Upper lobe of right lung (tissue), 1 donor: ENCODE data around the gene CCDC18. TPM values are rescaled to one million over a fixed set of nuclear protein-coding genes. Genes with fewer than 3 reads are reported as not detected.
A peak's percentile ranks its signal among the peaks of the same experiment; 100 is the strongest.

ENCODE experiments used
- ATAC-seq: fragments of 200-7000 bp; cut with Tn5 transposase; one replicate; pipeline ENCODE4 v1.9.1; 2020; ENCODE audit warnings: mild to moderate bottlenecking, moderate library complexity
- DNase-seq: peaks from one replicate; pipeline ENCODE4 v3.0.0-alpha.2; 2020
- H3K27ac ChIP-seq: fragments of 200-600 bp; one replicate; pipeline ENCODE4 v1.8.0; 2022
- H3K27me3 ChIP-seq: fragments of 200-600 bp; one replicate; pipeline ENCODE4 v1.8.0; 2022; ENCODE audit warnings: mild to moderate bottlenecking
- H3K36me3 ChIP-seq: fragments of 200-600 bp; one replicate; pipeline ENCODE4 v1.8.0; 2022
- H3K4me1 ChIP-seq: fragments of 200-600 bp; one replicate; pipeline ENCODE4 v1.8.0; 2022
- H3K4me3 ChIP-seq: fragments of 200-600 bp; one replicate; pipeline ENCODE4 v1.8.0; 2022; ENCODE audit warnings: mild to moderate bottlenecking
- H3K9me3 ChIP-seq: fragments of 200-600 bp; one replicate; pipeline ENCODE4 v1.8.0; 2022
- intact Hi-C: fragments of 100-400 bp; cut with DNase I; formaldehyde crosslinking; loops from one replicate; pipeline ENCODE4 v1.11.0; 2022
- long read RNA-seq: library from polyadenylated mRNA; unstranded; transcript quantifications from one replicate; pipeline ENCODE4 v2.0.0, GENCODE V29; 2021
- total RNA-seq: library from RNA; stranded (reverse); fragmentation: NEBNext Ultra II Directional; extraction: Animal tissue kit (Norgen Biotek cat#: 25700); gene quantifications from one replicate; pipeline ENCODE4 v1.2.1, GENCODE V29; 2021
- TF ChIP-seq, protein P1 (sequence below): fragments of 200-600 bp; IDR thresholded peaks from one replicate; pipeline ENCODE4 v1.8.0; 2022; ENCODE audit warnings: antibody characterized with exemption
- donor health status: DM: no; HTN: yes; CAD: no; lungs with severe emphysema.

The CCDC18 gene, protein sequence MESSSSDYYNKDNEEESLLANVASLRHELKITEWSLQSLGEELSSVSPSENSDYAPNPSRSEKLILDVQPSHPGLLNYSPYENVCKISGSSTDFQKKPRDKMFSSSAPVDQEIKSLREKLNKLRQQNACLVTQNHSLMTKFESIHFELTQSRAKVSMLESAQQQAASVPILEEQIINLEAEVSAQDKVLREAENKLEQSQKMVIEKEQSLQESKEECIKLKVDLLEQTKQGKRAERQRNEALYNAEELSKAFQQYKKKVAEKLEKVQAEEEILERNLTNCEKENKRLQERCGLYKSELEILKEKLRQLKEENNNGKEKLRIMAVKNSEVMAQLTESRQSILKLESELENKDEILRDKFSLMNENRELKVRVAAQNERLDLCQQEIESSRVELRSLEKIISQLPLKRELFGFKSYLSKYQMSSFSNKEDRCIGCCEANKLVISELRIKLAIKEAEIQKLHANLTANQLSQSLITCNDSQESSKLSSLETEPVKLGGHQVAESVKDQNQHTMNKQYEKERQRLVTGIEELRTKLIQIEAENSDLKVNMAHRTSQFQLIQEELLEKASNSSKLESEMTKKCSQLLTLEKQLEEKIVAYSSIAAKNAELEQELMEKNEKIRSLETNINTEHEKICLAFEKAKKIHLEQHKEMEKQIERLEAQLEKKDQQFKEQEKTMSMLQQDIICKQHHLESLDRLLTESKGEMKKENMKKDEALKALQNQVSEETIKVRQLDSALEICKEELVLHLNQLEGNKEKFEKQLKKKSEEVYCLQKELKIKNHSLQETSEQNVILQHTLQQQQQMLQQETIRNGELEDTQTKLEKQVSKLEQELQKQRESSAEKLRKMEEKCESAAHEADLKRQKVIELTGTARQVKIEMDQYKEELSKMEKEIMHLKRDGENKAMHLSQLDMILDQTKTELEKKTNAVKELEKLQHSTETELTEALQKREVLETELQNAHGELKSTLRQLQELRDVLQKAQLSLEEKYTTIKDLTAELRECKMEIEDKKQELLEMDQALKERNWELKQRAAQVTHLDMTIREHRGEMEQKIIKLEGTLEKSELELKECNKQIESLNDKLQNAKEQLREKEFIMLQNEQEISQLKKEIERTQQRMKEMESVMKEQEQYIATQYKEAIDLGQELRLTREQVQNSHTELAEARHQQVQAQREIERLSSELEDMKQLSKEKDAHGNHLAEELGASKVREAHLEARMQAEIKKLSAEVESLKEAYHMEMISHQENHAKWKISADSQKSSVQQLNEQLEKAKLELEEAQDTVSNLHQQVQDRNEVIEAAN (N-terminal part only)
- 3.1 TPM for total RNA-seq
- long read RNA-seq, partial matches to known transcripts = 1 of 7 reads
- long read RNA-seq, other reads (novel, unspliced or antisense) = 6 of 7 reads

DNA sequence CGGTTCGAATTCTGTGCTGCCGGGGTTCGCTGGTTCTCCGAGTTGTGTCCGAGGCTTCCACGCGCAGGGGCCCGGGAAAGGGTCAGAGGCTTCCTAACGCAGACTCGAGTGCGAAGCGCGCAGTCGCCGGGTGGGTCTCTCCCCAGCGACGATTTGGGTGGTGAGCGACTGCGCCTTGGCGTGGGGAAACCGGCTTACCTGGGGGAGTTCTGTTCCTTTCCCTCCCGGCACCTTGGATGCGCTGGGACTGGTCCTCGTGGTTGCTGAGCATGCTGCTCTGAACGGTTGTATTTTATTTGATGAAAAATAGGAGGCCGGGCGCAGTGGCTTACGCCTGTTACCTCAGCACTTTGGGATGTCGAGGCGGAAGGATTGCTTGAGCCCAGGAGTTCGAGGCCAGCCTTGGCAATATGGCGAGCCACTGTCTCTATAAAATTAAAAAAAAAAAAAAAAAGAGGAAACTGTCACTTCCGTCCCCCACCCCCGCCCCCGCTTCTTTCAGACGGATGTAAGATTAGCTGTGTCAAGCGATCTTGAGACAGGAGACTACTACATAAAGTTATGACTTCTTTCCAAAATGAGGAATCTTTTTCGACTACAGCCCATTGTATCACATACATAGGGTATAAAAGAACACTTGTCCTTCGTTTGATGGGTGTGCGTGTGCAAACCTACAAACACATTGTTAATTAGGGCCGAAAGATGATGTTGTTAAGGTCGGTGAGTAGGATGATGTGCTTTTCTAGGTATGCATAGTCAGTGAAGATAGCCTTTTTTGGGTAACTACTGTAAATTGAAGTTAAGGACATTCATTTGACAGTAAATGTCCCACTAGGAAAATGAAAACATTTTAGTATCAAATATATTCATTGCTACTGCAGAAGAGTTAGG is at the start of gene CCDC18:
Gene CCDC18, plus strand, starts transcription at position 2 of the 891 bp plus-strand sequence. CDS start 2,638 bp downstream, outside the sequence.
- Histone ChIP-seq H3K27ac (peak within 1 kb of the TSS; percentile 98), H3K4me1 (peaks cover 27% of the 10 kb centered on the region), H3K36me3 (no peaks in the 10 kb centered on the region), H3K4me3 (peak within 1 kb of the TSS; percentile 82), H3K27me3 (no peaks in the 10 kb centered on the region), H3K9me3 (no peaks in the 10 kb centered on the region)
- DNase-seq (no peak), ATAC-seq (no peak)
- TF ChIP-seq, protein P1, sequence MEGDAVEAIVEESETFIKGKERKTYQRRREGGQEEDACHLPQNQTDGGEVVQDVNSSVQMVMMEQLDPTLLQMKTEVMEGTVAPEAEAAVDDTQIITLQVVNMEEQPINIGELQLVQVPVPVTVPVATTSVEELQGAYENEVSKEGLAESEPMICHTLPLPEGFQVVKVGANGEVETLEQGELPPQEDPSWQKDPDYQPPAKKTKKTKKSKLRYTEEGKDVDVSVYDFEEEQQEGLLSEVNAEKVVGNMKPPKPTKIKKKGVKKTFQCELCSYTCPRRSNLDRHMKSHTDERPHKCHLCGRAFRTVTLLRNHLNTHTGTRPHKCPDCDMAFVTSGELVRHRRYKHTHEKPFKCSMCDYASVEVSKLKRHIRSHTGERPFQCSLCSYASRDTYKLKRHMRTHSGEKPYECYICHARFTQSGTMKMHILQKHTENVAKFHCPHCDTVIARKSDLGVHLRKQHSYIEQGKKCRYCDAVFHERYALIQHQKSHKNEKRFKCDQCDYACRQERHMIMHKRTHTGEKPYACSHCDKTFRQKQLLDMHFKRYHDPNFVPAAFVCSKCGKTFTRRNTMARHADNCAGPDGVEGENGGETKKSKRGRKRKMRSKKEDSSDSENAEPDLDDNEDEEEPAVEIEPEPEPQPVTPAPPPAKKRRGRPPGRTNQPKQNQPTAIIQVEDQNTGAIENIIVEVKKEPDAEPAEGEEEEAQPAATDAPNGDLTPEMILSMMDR = no peak
- intact Hi-C loops = no loop called here

GRCh38 chr1:93132638-93133037 is 47.9 kb upstream of the CCDC18 start:
- Histone ChIP-seq H3K9me3 (no peaks in the 10 kb centered on the region), H3K4me1 (no peaks in the 10 kb centered on the region), H3K4me3 (no peak overlapping the region), H3K36me3 (peaks cover 74% of the 10 kb centered on the region), H3K27ac (no peak overlapping the region), H3K27me3 (no peaks in the 10 kb centered on the region)
- no peak for ATAC-seq
- no peak for DNase-seq
- intact Hi-C loops = no loop called here
- TF ChIP-seq, protein P1 = no peak

GRCh38 chr1:93136445-93136844 is 44.1 kb upstream of the CCDC18 start:
- Histone ChIP-seq H3K4me3 (no peak overlapping the region), H3K27ac (no peak overlapping the region), H3K36me3 (peaks cover 54% of the 10 kb centered on the region), H3K9me3 (no peaks in the 10 kb centered on the region), H3K4me1 (no peaks in the 10 kb centered on the region), H3K27me3 (no peaks in the 10 kb centered on the region)
- no peak for DNase-seq
- TF ChIP-seq, protein P1 = no peak
- intact Hi-C loops = no loop called here
- no peak for ATAC-seq

- TF ChIP-seq, protein P1 = no peak
- no peaks in the 10 kb centered on the region for H3K27me3 ChIP-seq
- H3K4me3 ChIP-seq = no peak overlapping the region
- ATAC-seq (no peak), DNase-seq (no peak)
- peaks cover 46% of the 10 kb centered on the region for H3K36me3 ChIP-seq
- no peak overlapping the region for H3K27ac ChIP-seq
- no peaks in the 10 kb centered on the region for H3K9me3 ChIP-seq
- no peaks in the 10 kb centered on the region for H3K4me1 ChIP-seq
- intact Hi-C loops = no loop called here
These were observed 42.8 kb upstream of the CCDC18 start for GRCh38 chr1:93137604-93138292.
